ENCODE measurements around the gene COMMD3. TPM values are rescaled to one million over a fixed set of nuclear protein-coding genes. Genes with fewer than 3 reads are reported as not detected.
A peak's percentile ranks its signal among the peaks of the same experiment; 100 is the strongest.

The COMMD3 gene
- total RNA-seq, 2 experiments from 2014 or later: 53.8 to 77.1 TPM

DNA sequence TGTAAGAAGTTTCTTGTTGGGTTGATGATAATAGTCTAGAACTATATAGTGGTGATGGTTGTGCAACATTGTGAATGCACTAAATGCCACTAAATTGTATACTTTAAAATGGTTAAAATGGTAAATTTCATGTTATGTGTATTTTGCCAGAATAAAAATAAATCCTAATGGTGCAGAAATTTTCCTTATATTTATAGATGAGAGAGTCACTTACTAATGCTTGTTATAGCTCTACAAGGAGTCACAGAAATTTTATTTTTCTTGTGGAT is 50.2 kb downstream of the COMMD3 start:
- Mint-ChIP-seq H3K4me3 (no peak overlapping the region), H3K36me3 (ENCODE audit: low read depth) (no peaks in the 10 kb centered on the region), H3K27ac (no peak overlapping the region), H3K9me3 (ENCODE audit: low read depth) (no peaks in the 10 kb centered on the region), H3K4me1 (peaks cover 40% of the 10 kb centered on the region), H3K27me3 (peaks cover 2% of the 10 kb centered on the region)
- intact Hi-C loops (cut with DNase I, micrococcal nuclease): loop anchor here in 1 of 2 experiments (5.0 kb wide), 1 partner anchor 71 kb away; no protein-coding TSS in a partner anchor
- DNase-seq (no peak), ATAC-seq (no peak)
- CTCF ChIA-PET: interaction anchor here (2.0 kb wide), 1 partner anchor 23 kb away, joined by 5 read pairs; no protein-coding TSS in a partner anchor
- POLR2A ChIA-PET: no interaction called here

DNA sequence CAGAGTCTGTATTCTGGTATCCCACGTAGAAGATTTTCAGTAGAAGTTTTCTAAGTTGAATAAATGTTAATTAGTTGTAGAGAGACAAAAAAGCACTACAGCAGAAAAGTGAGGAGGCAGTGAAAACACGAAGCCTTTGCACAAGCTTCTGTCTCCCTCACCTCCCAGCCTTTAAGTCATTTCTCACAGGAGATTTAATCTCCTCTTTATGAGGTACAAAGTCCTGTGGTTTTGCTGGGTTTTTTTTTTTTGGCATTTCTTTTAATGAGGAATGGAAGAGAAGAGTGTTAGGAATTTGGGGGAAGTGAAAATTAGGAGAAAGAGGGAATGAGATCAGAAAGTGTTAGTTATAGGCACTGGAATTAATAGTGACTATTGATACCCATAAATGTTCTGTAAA is 50.6 kb downstream of the COMMD3 start:
- ChIA-PET POLR2A (no interaction called here), CTCF (no interaction called here)
- no peak for ATAC-seq
- DNase-seq: no peak
- H3K27me3 Mint-ChIP-seq: peaks cover 2% of the 10 kb centered on the region
- peaks cover 40% of the 10 kb centered on the region for H3K4me1 Mint-ChIP-seq
- H3K4me3 Mint-ChIP-seq: no peak overlapping the region
- no peaks in the 10 kb centered on the region for H3K9me3 Mint-ChIP-seq (ENCODE audit: low read depth)
- H3K36me3 Mint-ChIP-seq (ENCODE audit: low read depth): no peaks in the 10 kb centered on the region
- H3K27ac Mint-ChIP-seq: no peak overlapping the region
- intact Hi-C loops (cut with DNase I, micrococcal nuclease): loop anchor here (1.0 to 5.0 kb wide), 2 partner anchors 13 to 71 kb away; no protein-coding TSS in a partner anchor

DNA sequence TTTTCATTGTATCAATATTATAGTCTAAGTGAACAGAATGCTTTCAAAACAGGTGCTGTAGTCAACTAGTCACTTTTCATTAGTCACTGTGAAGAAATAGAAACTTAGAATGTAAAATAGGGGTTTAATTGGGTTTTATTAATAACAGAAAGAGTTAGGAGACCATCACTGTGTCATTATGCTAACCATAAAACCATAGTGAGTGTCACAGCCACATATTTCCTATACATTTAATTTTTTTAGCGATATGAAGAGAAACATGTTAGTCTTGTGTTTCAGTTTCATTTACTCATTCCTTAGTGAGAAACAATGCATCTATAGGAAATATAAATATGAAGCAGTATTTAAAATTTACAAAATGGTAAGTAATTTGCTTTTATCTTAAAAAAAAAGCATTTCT is 51.3 kb downstream of the COMMD3 start:
- Mint-ChIP-seq H3K4me1 (peaks cover 40% of the 10 kb centered on the region), H3K27me3 (peaks cover 2% of the 10 kb centered on the region), H3K4me3 (no peak overlapping the region), H3K27ac (peak overlapping the region; percentile 23), H3K36me3 (ENCODE audit: low read depth) (no peaks in the 10 kb centered on the region), H3K9me3 (ENCODE audit: low read depth) (no peaks in the 10 kb centered on the region)
- intact Hi-C loops (cut with DNase I, micrococcal nuclease): loop anchor here (1.0 to 5.0 kb wide), 2 partner anchors 12 to 70 kb away; no protein-coding TSS in a partner anchor
- DNase-seq (no peak), ATAC-seq (peak; percentile 59)
- ChIA-PET POLR2A (interaction anchor here (1.0 kb wide), 1 partner anchor 11 kb away, joined by 3 read pairs; no protein-coding TSS in a partner anchor), CTCF (no interaction called here)

DNA sequence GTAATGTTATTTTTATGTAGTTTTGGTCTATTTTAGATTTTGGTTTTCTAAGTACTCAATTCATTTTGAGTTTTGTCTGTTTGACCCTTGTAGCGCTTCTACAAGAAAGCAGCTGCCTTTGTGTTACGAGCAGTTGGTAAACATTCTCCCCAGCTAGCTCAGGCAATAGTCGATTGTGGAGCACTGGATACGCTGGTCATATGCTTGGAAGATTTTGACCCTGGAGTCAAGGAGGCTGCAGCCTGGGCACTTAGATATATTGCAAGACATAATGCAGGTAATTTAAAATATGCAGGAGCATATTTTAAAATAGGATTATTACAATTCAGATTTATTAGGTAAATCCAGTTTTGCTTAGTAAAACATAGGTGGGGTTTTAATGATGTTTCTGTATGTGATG is 52.2 kb downstream of the COMMD3 start:
- Mint-ChIP-seq H3K4me3 (no peak overlapping the region), H3K27ac (no peak overlapping the region), H3K27me3 (peaks cover 2% of the 10 kb centered on the region), H3K9me3 (ENCODE audit: low read depth) (no peaks in the 10 kb centered on the region), H3K4me1 (peaks cover 39% of the 10 kb centered on the region), H3K36me3 (ENCODE audit: low read depth) (no peaks in the 10 kb centered on the region)
- intact Hi-C loops (cut with DNase I, micrococcal nuclease): loop anchor here in 1 of 2 experiments (5.0 kb wide), 1 partner anchor 69 kb away; no protein-coding TSS in a partner anchor
- POLR2A ChIA-PET: interaction anchor here (1.0 kb wide), 1 partner anchor 11 kb away, joined by 3 read pairs; no protein-coding TSS in a partner anchor
- DNase-seq (no peak), ATAC-seq (no peak)
- CTCF ChIA-PET: no interaction called here

DNA sequence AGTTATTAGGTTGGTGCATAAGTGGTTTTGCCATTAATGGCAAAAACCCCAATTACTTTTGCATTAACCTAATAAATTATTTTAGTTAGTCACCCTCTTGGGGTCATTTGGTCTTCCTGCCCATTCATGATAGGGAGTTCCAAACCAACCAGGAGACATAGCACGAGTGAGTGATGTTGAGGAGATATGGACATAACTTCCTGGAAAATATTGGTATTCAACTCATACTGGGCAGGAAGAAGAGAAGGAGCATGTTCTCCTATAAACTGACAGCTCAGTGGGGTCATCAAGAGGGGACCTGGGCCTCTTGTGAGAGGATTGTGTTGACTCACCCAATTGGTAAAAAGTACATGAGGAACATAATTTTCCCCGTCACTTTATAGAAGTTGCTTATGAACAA is 52.8 kb downstream of the COMMD3 start:
- Mint-ChIP-seq H3K4me3 (no peak overlapping the region), H3K27ac (no peak overlapping the region), H3K27me3 (peaks cover 2% of the 10 kb centered on the region), H3K9me3 (ENCODE audit: low read depth) (no peaks in the 10 kb centered on the region), H3K36me3 (ENCODE audit: low read depth) (no peaks in the 10 kb centered on the region), H3K4me1 (peaks cover 37% of the 10 kb centered on the region)
- ChIA-PET CTCF (interaction anchor here (1.3 kb wide), 1 partner anchor 20 kb away, joined by 3 read pairs; no protein-coding TSS in a partner anchor), POLR2A (interaction anchor here (1.0 kb wide), 1 partner anchor 65 kb away, joined by 3 read pairs; no protein-coding TSS in a partner anchor)
- intact Hi-C loops (cut with DNase I, micrococcal nuclease): loop anchor here in 1 of 2 experiments (5.0 kb wide), 1 partner anchor 68 kb away; no protein-coding TSS in a partner anchor
- DNase-seq (no peak), ATAC-seq (peak; percentile 27)

DNA sequence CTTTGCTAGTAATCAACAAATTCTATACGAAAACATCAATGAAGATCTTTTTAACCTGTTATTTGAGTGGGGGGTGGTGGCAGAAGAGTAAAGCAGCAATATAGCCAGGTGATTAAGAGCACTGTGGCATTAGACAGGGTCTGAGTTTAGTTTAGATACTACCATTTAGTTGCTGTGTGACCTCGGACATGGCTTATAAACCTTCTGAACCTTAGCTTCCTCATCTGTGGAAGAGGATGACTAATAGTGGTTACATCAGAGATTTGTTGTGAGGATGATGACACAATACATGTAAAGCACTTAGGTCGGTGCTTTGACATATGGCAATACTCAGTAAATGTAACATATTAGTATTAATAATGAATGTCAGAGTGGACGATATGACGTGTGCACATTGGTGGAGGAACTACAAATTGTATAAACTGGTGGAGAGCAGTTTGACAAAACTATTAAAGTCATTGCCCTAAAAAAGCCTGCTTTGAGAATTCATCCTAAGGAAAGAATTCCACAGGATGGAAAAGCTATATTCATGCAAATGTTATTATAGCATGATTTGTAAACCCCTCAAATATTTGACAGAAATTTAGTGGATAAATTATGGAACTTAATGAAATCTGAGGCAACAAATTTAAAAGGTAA is 53.4 kb downstream of the COMMD3 start:
- intact Hi-C loops (cut with DNase I, micrococcal nuclease): loop anchor here in 1 of 2 experiments (5.0 kb wide), 1 partner anchor 68 kb away; no protein-coding TSS in a partner anchor
- no peak for DNase-seq
- no peak overlapping the region for H3K27ac Mint-ChIP-seq
- POLR2A ChIA-PET: interaction anchor here (1.0 kb wide), 1 partner anchor 65 kb away, joined by 3 read pairs; no protein-coding TSS in a partner anchor
- CTCF ChIA-PET: interaction anchor here (1.1 to 1.3 kb wide), 2 partner anchors 20 to 61 kb away, joined by 3 read pairs; no protein-coding TSS in a partner anchor
- no peak overlapping the region for H3K4me3 Mint-ChIP-seq
- H3K36me3 Mint-ChIP-seq (ENCODE audit: low read depth): no peaks in the 10 kb centered on the region
- H3K27me3 Mint-ChIP-seq: peaks cover 2% of the 10 kb centered on the region
- H3K9me3 Mint-ChIP-seq (ENCODE audit: low read depth): no peaks in the 10 kb centered on the region
- H3K4me1 Mint-ChIP-seq: peaks cover 37% of the 10 kb centered on the region
- peak; percentile 69 for ATAC-seq

Other genes with a start within 250 kb of the COMMD3 start
- gene EBLN1, start 98.4 kb upstream of the COMMD3 start, total RNA-seq: not detected
- 10 to 100 TPM; 52.9 to 55.2 TPM for gene BMI1, start 4.7 kb downstream of the COMMD3 start, total RNA-seq
- gene SPAG6, start 29.1 kb downstream of the COMMD3 start, total RNA-seq: under 1 TPM; 0.09 to 0.11 TPM